HCT116 (cell line): ENCODE measurements around the gene STK17A. TPM values are rescaled to one million over a fixed set of nuclear protein-coding genes. Genes with fewer than 3 reads are reported as not detected.

Source experiments
- ATAC-seq: fragments of 200-7000 bp; cut with Tn5 transposase; 2 replicates; pipeline ENCODE4 v1.9.1; 2020; ENCODE audit warnings: mild to moderate bottlenecking, moderate library complexity
- BruUV-seq: library from RNA; stranded (reverse); fragments of 400-500 nt; replicated peaks from 2 replicates; lab custom pipeline; 2021; lab: Mats Ljungman, UMichigan
- CTCF ChIA-PET: fragments of 300-600 bp; sonication (Branson Sonifier 250); formaldehyde crosslinking; loops from one replicate; lab custom pipeline; 2021; ENCODE audit warnings: antibody characterized with exemption; lab: Charles Lee
- POLR2A ChIA-PET: fragments of 300-600, 350-600 bp; sonication (Branson Sonifier 250); formaldehyde crosslinking; loops from one replicate; lab custom pipeline; 2021; ENCODE audit warnings: antibody characterized with exemption; lab: Charles Lee
- RAD21 ChIA-PET, 2 experiments: fragments of 300-600 bp; sonication (Branson Sonifier 250); formaldehyde crosslinking; loops; one replicate each; lab custom pipeline; 2023; ENCODE audit warnings: low total read pairs in 2 of 2; ENCODE audit not compliant: uncharacterized antibody in 2 of 2, unreplicated experiment in 2 of 2, low non-redundant PET in 1 of 2; lab: Charles Lee
- DNase-seq: peaks from one replicate; pipeline ENCODE4 v3.0.0-alpha.2; 2010; ENCODE audit warnings: low read depth, low spot score
- H2AFZ ChIP-seq: fragments of 200-600 bp; shearing (Covaris generic), sonication (generic); 2 replicates; pipeline ENCODE4 v1.6.1; 2017; ENCODE audit warnings: low read depth, mixed run types, mixed read lengths, antibody characterized with exemption, low read length; ENCODE audit not compliant: poor library complexity, severe bottlenecking
- H3K27ac ChIP-seq: 2 replicates; pipeline ENCODE4 v1.5.1; 2012; ENCODE audit warnings: low read depth, low read length
- H3K27me3 ChIP-seq: fragments of 200-600 bp; sonication (generic); 2 replicates; pipeline ENCODE4 v1.6.1; 2016; ENCODE audit warnings: mixed run types, low read length, mixed read lengths; ENCODE audit not compliant: insufficient read depth
- H3K36me3 ChIP-seq, 2 experiments: fragments of 200-500 bp in 1 of 2; fragments of 200-600 bp in 1 of 2; sonication (Bioruptor generic) in 1 of 2; sonication (generic) in 1 of 2; 2 replicates each; pipeline versions ENCODE4 v1.5.1 to v1.6.1; 2014 to 2016; ENCODE audit warnings: low read length in 2 of 2, inconsistent platforms in 1 of 2, mixed read lengths in 1 of 2, mixed run types in 1 of 2; ENCODE audit not compliant: insufficient read depth in 2 of 2, control insufficient read depth in 1 of 2
- H3K4me1 ChIP-seq, 2 experiments: fragments of 200-600 bp in 1 of 2; sonication (generic) in 1 of 2; 2 replicates each; pipeline versions ENCODE4 v1.5.1 to v1.6.1; 2012 to 2017; ENCODE audit warnings: low read length in 2 of 2, inconsistent platforms in 1 of 2, mild to moderate bottlenecking in 1 of 2, mixed read lengths in 1 of 2, mixed run types in 1 of 2, moderate library complexity in 1 of 2; ENCODE audit not compliant: insufficient read depth in 2 of 2, control insufficient read depth in 1 of 2
- H3K4me2 ChIP-seq: fragments of 200-600 bp; sonication (generic); 2 replicates; pipeline ENCODE4 v1.6.1; 2017; ENCODE audit warnings: mixed run types, low read length, mixed read lengths
- H3K4me3 ChIP-seq, 2 experiments: fragments of 200-600 bp in 1 of 2; sonication (generic) in 1 of 2; replicated peaks in 1 of 2; 2 replicates each; pipeline ENCODE4 v1.5.1; 2011 to 2016; ENCODE audit warnings: low read length in 2 of 2, control low read depth in 1 of 2, low read depth in 1 of 2, mild to moderate bottlenecking in 1 of 2, mixed read lengths in 1 of 2, mixed run types in 1 of 2
- H3K79me2 ChIP-seq: fragments of 200-600 bp; sonication (generic); 2 replicates; pipeline ENCODE4 v1.6.1; 2017; ENCODE audit warnings: mild to moderate bottlenecking, mixed run types, low read length, moderate library complexity, mixed read lengths; ENCODE audit not compliant: insufficient read depth
- H3K9ac ChIP-seq: fragments of 200-600 bp; sonication (generic); 2 replicates; pipeline ENCODE4 v1.6.1; 2016; ENCODE audit warnings: low read length, mixed read lengths
- H3K9me2 ChIP-seq: fragments of 200-600 bp; sonication (generic), shearing (Covaris generic); 2 replicates; pipeline ENCODE4 v1.6.1; 2017; ENCODE audit warnings: mixed run types, mild to moderate bottlenecking, moderate library complexity; ENCODE audit not compliant: insufficient read depth
- H3K9me3 ChIP-seq, 2 experiments: fragments of 200-500 bp in 1 of 2; fragments of 200-600 bp in 1 of 2; sonication (Bioruptor generic) in 1 of 2; sonication (generic) in 1 of 2; 2 replicates each; pipeline ENCODE4 v1.6.1; 2014 to 2017; ENCODE audit warnings: low read length in 2 of 2, mixed read lengths in 2 of 2, inconsistent platforms in 1 of 2, low read depth in 1 of 2, mild to moderate bottlenecking in 1 of 2, mixed run types in 1 of 2, moderate library complexity in 1 of 2; ENCODE audit not compliant: control insufficient read depth in 1 of 2, insufficient read depth in 1 of 2
- H4K20me1 ChIP-seq: fragments of 200-600 bp; sonication (generic), shearing (Covaris generic); 2 replicates; pipeline ENCODE4 v1.6.1; 2017; ENCODE audit warnings: mixed run types, mild to moderate bottlenecking, moderate library complexity; ENCODE audit not compliant: insufficient read depth
- CEBPB ChIP-seq: IDR thresholded peaks from 2 replicates; pipeline ENCODE4 v1.6.1; 2012; ENCODE audit warnings: low read depth
- CTCF ChIP-seq, 3 experiments: fragments of 200-600 bp in 1 of 3; sonication (generic) in 1 of 3; IDR thresholded peaks in 2 of 3; conservative IDR thresholded peaks in 1 of 3; 2 replicates each; pipeline ENCODE4 v1.5.1; 2012 to 2017; ENCODE audit warnings: low read depth in 2 of 3, low read length in 2 of 3, antibody characterized with exemption in 1 of 3, borderline replicate concordance in 1 of 3, control low read depth in 1 of 3, mild to moderate bottlenecking in 1 of 3, mixed read lengths in 1 of 3, mixed run types in 1 of 3, moderate library complexity in 1 of 3; ENCODE audit not compliant: insufficient read depth in 1 of 3
- EZH2 ChIP-seq: fragments of 200-600 bp; sonication (generic); IDR thresholded peaks from 2 replicates; pipeline ENCODE4 v1.6.1; 2017; ENCODE audit warnings: antibody characterized with exemption, mixed run types
- FOSL1 ChIP-seq: IDR thresholded peaks from 2 replicates; pipeline ENCODE4 v1.6.1; 2012; ENCODE audit warnings: low read depth
- JUND ChIP-seq: IDR thresholded peaks from 2 replicates; pipeline ENCODE4 v1.6.1; 2012
- POLR2A ChIP-seq: IDR thresholded peaks from 2 replicates; pipeline ENCODE4 v1.7.0; 2011; ENCODE audit warnings: borderline replicate concordance; ENCODE audit not compliant: insufficient read depth, insufficient read length; ENCODE audit errors: extremely low read depth
- POLR2AphosphoS5 ChIP-seq: IDR thresholded peaks from 2 replicates; pipeline ENCODE4 v1.6.1; 2011; ENCODE audit warnings: mild to moderate bottlenecking, low read depth, low read length, moderate library complexity
- REST ChIP-seq: IDR thresholded peaks from 2 replicates; pipeline ENCODE4 v1.6.1; 2012; ENCODE audit warnings: low read depth
- SIN3A ChIP-seq: IDR thresholded peaks from 2 replicates; pipeline ENCODE4 v1.6.1; 2012; ENCODE audit warnings: low read depth
- TCF7L2 ChIP-seq: IDR thresholded peaks from 2 replicates; pipeline ENCODE4 v1.7.0; 2011; ENCODE audit warnings: borderline replicate concordance, inconsistent platforms; ENCODE audit not compliant: insufficient read depth, insufficient read length; ENCODE audit errors: extremely low read depth
- ZFX ChIP-seq: fragments of 450-650 bp; IDR thresholded peaks from 2 replicates; pipeline ENCODE4 v1.6.1; 2017
- intact Hi-C: fragments of 100-400 bp; cut with micrococcal nuclease; formaldehyde crosslinking; loops from 2 replicates; pipeline ENCODE4 v1.10.0; 2022
- total RNA-seq: library from RNA; stranded (reverse); gene quantifications from one replicate; pipeline ENCODE4 v1.2.1, GENCODE V29; 2021; ENCODE audit not compliant: unreplicated experiment

STK17A gene
- total RNA-seq, 1 experiment from 2014 or later = 14.8 TPM

GRCh38 chr7:43559171-43559945 lies 23.6 kb upstream of the STK17A start:
- Histone ChIP-seq H3K4me1 (peaks cover 0 to 5% of the 10 kb centered on the region in 2 experiments; a peak in 1 of 4 replicates), H3K79me2 (no peaks in the 10 kb centered on the region), H3K27ac (no peak overlapping the region), H3K36me3 (no peaks in the 10 kb centered on the region), H2AFZ (no peak overlapping the region), H3K4me3 (no peak overlapping the region), H3K9me3 (no peaks in the 10 kb centered on the region), H3K9me2 (no peaks in the 10 kb centered on the region), H3K4me2 (no peak overlapping the region)
- ChIA-PET RAD21 (no interaction called here), CTCF (no interaction called here), POLR2A (no interaction called here)
- BruUV-seq = no TSS peak
- intact Hi-C loops = no loop called here
- no peak for DNase-seq
- TF ChIP-seq EZH2 (no peak), CTCF (IDR thresholded peaks at IDR 0.05 in 2 of 3, conservative IDR thresholded peaks at IDR 0.05 in 1 of 3; ENCODE audit: borderline replicate concordance in 1 of 3, insufficient read depth in 1 of 3, low read depth in 2 of 3, low read length in 2 of 3) (no peak), JUND (no peak), POLR2AphosphoS5 (no peak), CEBPB (no peak)
- TF ChIP-seq, all 23 proteins: peak for 0
- H3K27me3 ChIP-seq = 0 out of 2 replicates have a peak, but pooled peaks cover 3% of the 10 kb centered on the region
- no peak for ATAC-seq
- H3K9ac ChIP-seq = no peak overlapping the region
- no peaks in the 10 kb centered on the region for H4K20me1 ChIP-seq

GRCh38 chr7:43559946-43560335 lies 23.0 kb upstream of the STK17A start:
- Histone ChIP-seq H3K79me2 (no peaks in the 10 kb centered on the region), H3K9me3 (no peaks in the 10 kb centered on the region), H3K27ac (no peak overlapping the region), H2AFZ (no peak overlapping the region), H3K9me2 (no peaks in the 10 kb centered on the region), H3K4me1 (peaks cover 0 to 5% of the 10 kb centered on the region in 2 experiments; a peak in 1 of 4 replicates), H4K20me1 (no peaks in the 10 kb centered on the region), H3K4me2 (no peak overlapping the region), H3K9ac (no peak overlapping the region), H3K36me3 (no peaks in the 10 kb centered on the region), H3K27me3 (0 out of 2 replicates have a peak, but pooled peaks cover 3% of the 10 kb centered on the region), H3K4me3 (no peak overlapping the region)
- ATAC-seq = no peak
- no TSS peak for BruUV-seq
- RAD21 ChIA-PET = no interaction called here
- POLR2A ChIA-PET = no interaction called here
- DNase-seq = no peak
- intact Hi-C loops = no loop called here
- CTCF ChIA-PET = no interaction called here
- no peak for TF ChIP-seq JUND
- no peak for TF ChIP-seq FOSL1
- no peak for TF ChIP-seq TCF7L2
- TF ChIP-seq CEBPB = no peak
- TF ChIP-seq CTCF (IDR thresholded peaks at IDR 0.05 in 2 of 3, conservative IDR thresholded peaks at IDR 0.05 in 1 of 3; ENCODE audit: borderline replicate concordance in 1 of 3, insufficient read depth in 1 of 3, low read depth in 2 of 3, low read length in 2 of 3) = no peak
- TF ChIP-seq REST = no peak
- no peak for TF ChIP-seq POLR2A
- no peak for TF ChIP-seq SIN3A
- TF ChIP-seq ZFX = no peak
